ENCODE measurements around the gene ACOT6.
"Not testable (repeated sequence)": the region's sequence is repeated elsewhere in the genome, so short reads cannot be mapped to it uniquely, and the experiment has no call there.

The ACOT6 gene

GRCh38 chr14:73612339-73613045, at the start of gene ACOT6:
Gene ACOT6, plus strand, starts transcription at chr14:73612517. Its CDS starts 55 bp downstream, at chr14:73612572.
- no peak for TF ChIP-seq CTCF (IDR thresholded peaks at IDR 0.05)
- H3K27ac ChIP-seq: peak within 1 kb of the TSS; percentile 55
- H3K79me2 ChIP-seq: no peaks in the 10 kb centered on the region

GRCh38 chr14:73562696-73563095, 49.6 kb upstream of the ACOT6 start:
- H3K4me3 ChIP-seq (ENCODE audit: low read depth, low read length); H2AFZ ChIP-seq; H3K9ac ChIP-seq; H3K27ac ChIP-seq; H3K27me3 ChIP-seq (ENCODE audit: control insufficient read depth, insufficient read depth, low read length); H3K9me3 ChIP-seq (ENCODE audit: control insufficient read depth, low read length); H3K4me2 ChIP-seq (ENCODE audit: low read length); H3K36me3 ChIP-seq (ENCODE audit: control insufficient read depth, insufficient read depth, low read length): not testable (repeated sequence)
- Histone ChIP-seq H3K4me1 (peaks cover 12% of the 10 kb centered on the region), H3K79me2 (peaks cover 11% of the 10 kb centered on the region)

More at GRCh38 chr14:73612339-73613045, at the start of gene ACOT6:
- H3K4me1 ChIP-seq: no peaks in the 10 kb centered on the region
- H3K36me3 ChIP-seq (ENCODE audit: control insufficient read depth, insufficient read depth, low read length): no peaks in the 10 kb centered on the region
- no peak within 1 kb of the TSS for H3K9ac ChIP-seq
- peak within 1 kb of the TSS; percentile 93 for H2AFZ ChIP-seq
- peak within 1 kb of the TSS; percentile 55 for H3K4me3 ChIP-seq (ENCODE audit: low read depth, low read length)
- no peaks in the 10 kb centered on the region for H3K27me3 ChIP-seq (ENCODE audit: control insufficient read depth, insufficient read depth, low read length)
- peak within 1 kb of the TSS; percentile 68 for H3K4me2 ChIP-seq (ENCODE audit: low read length)
- no peaks in the 10 kb centered on the region for H3K9me3 ChIP-seq (ENCODE audit: control insufficient read depth, low read length)

GRCh38 chr14:73566431-73566830, 45.9 kb upstream of the ACOT6 start:
- not testable (repeated sequence) for H3K4me3 ChIP-seq (ENCODE audit: low read depth, low read length); H3K27ac ChIP-seq

GRCh38 chr14:73566935-73567334, 45.4 kb upstream of the ACOT6 start:
- H3K9me3 ChIP-seq (ENCODE audit: control insufficient read depth, low read length); H3K9ac ChIP-seq; H3K36me3 ChIP-seq (ENCODE audit: control insufficient read depth, insufficient read depth, low read length); H2AFZ ChIP-seq; H3K27me3 ChIP-seq (ENCODE audit: control insufficient read depth, insufficient read depth, low read length); H3K4me3 ChIP-seq (ENCODE audit: low read depth, low read length); H3K27ac ChIP-seq: not testable (repeated sequence)
- H3K79me2 ChIP-seq: peaks cover 11% of the 10 kb centered on the region
- peaks cover 13% of the 10 kb centered on the region for H3K4me1 ChIP-seq
- peak overlapping the region; percentile 39 for H3K4me2 ChIP-seq (ENCODE audit: low read length)

More at GRCh38 chr14:73566431-73566830, 45.9 kb upstream of the ACOT6 start:
- Histone ChIP-seq H3K4me1 (peaks cover 13% of the 10 kb centered on the region), H3K79me2 (peaks cover 11% of the 10 kb centered on the region)
- not testable (repeated sequence) for H3K27me3 ChIP-seq (ENCODE audit: control insufficient read depth, insufficient read depth, low read length); H2AFZ ChIP-seq; H3K9me3 ChIP-seq (ENCODE audit: control insufficient read depth, low read length); H3K4me2 ChIP-seq (ENCODE audit: low read length); H3K36me3 ChIP-seq (ENCODE audit: control insufficient read depth, insufficient read depth, low read length); H3K9ac ChIP-seq

- H3K27ac ChIP-seq: no peak overlapping the region
- no peak overlapping the region for H2AFZ ChIP-seq
- peaks cover 11% of the 10 kb centered on the region for H3K79me2 ChIP-seq
- no peaks in the 10 kb centered on the region for H3K9me3 ChIP-seq (ENCODE audit: control insufficient read depth, low read length)
- H3K4me1 ChIP-seq: peaks cover 13% of the 10 kb centered on the region
- no peak for TF ChIP-seq CTCF (IDR thresholded peaks at IDR 0.05)
- H3K27me3 ChIP-seq (ENCODE audit: control insufficient read depth, insufficient read depth, low read length): no peaks in the 10 kb centered on the region
- no peak overlapping the region for H3K9ac ChIP-seq
- peak overlapping the region; percentile 39 for H3K4me2 ChIP-seq (ENCODE audit: low read length)
- no peak overlapping the region for H3K4me3 ChIP-seq (ENCODE audit: low read depth, low read length)
- H3K36me3 ChIP-seq (ENCODE audit: control insufficient read depth, insufficient read depth, low read length): no peaks in the 10 kb centered on the region
Observed at GRCh38 chr14:73567358-73567757, 45.0 kb upstream of the ACOT6 start.

GRCh38 chr14:73567951-73568885, 44.1 kb upstream of the ACOT6 start:
- H3K27me3 ChIP-seq (ENCODE audit: control insufficient read depth, insufficient read depth, low read length): no peaks in the 10 kb centered on the region
- TF ChIP-seq CTCF (IDR thresholded peaks at IDR 0.05): no peak
- H3K4me1 ChIP-seq: peaks cover 13% of the 10 kb centered on the region
- peak overlapping the region; percentile 97 for H3K4me2 ChIP-seq (ENCODE audit: low read length)
- H3K9ac ChIP-seq: peak overlapping the region; percentile 16
- peak overlapping the region; percentile 79 for H3K4me3 ChIP-seq (ENCODE audit: low read depth, low read length)
- no peaks in the 10 kb centered on the region for H3K9me3 ChIP-seq (ENCODE audit: control insufficient read depth, low read length)
- peak overlapping the region; percentile 99 for H2AFZ ChIP-seq
- H3K79me2 ChIP-seq: peaks cover 11% of the 10 kb centered on the region
- no peaks in the 10 kb centered on the region for H3K36me3 ChIP-seq (ENCODE audit: control insufficient read depth, insufficient read depth, low read length)
- peak overlapping the region; percentile 95 for H3K27ac ChIP-seq

GRCh38 chr14:73568886-73569184, 43.5 kb upstream of the ACOT6 start:
- Histone ChIP-seq H3K4me3 (ENCODE audit: low read depth, low read length) (peak overlapping the region; percentile 79), H3K79me2 (peaks cover 11% of the 10 kb centered on the region), H2AFZ (peak overlapping the region; percentile 99), H3K27ac (peak overlapping the region; percentile 95), H3K4me1 (peaks cover 13% of the 10 kb centered on the region), H3K9ac (peak overlapping the region; percentile 16), H3K4me2 (ENCODE audit: low read length) (peak overlapping the region; percentile 97)
- H3K9me3 ChIP-seq (ENCODE audit: control insufficient read depth, low read length); H3K36me3 ChIP-seq (ENCODE audit: control insufficient read depth, insufficient read depth, low read length); H3K27me3 ChIP-seq (ENCODE audit: control insufficient read depth, insufficient read depth, low read length): not testable (repeated sequence)
